ENCODE results near the gene TNRC6B. TPM values are rescaled to one million over a fixed set of nuclear protein-coding genes. Genes with fewer than 3 reads are reported as not detected.

TNRC6B gene
- total and polyA plus RNA-seq, 2 donors (not counting 1 experiment from before 2014, with no cell fraction given) = 5.7 to 17.8 TPM

GRCh38 chr22:40243891-40244290 is 66.2 kb downstream of the TNRC6B start:
- no peaks in the 10 kb centered on the region for H4K20me1 ChIP-seq (ENCODE audit: control insufficient read depth, extremely low read depth, insufficient read depth, low read length)
- H3K27ac ChIP-seq (ENCODE audit: insufficient read depth, low read length) = no peak overlapping the region
- no peak for DNase-seq (ENCODE audit: low read depth in 2 of 2)
- peaks cover 2% of the 10 kb centered on the region for H3K79me2 ChIP-seq (ENCODE audit: control insufficient read depth, insufficient read depth, low read length)
- H3K27me3 ChIP-seq (ENCODE audit: control insufficient read depth, insufficient read depth, low read length) = no peaks in the 10 kb centered on the region
- no peak overlapping the region for H3K4me2 ChIP-seq (ENCODE audit: extremely low read depth, insufficient read depth, low read length)
- no peak overlapping the region for H3K9ac ChIP-seq (ENCODE audit: insufficient read depth, low read length)
- H3K9me3 ChIP-seq (ENCODE audit: control insufficient read depth, insufficient read depth, low read depth, low read length) = no peaks in the 10 kb centered on the region
- peaks cover 4% of the 10 kb centered on the region for H3K36me3 ChIP-seq (ENCODE audit: control insufficient read depth, insufficient read depth, low read length)
- no peak overlapping the region for H3K4me3 ChIP-seq (replicated peaks in 1 of 4; ENCODE audit: control extremely low read depth in 1 of 4, insufficient read depth in 1 of 4, low read depth in 3 of 4, low read length in 4 of 4)
- TF ChIP-seq EZH2 (IDR thresholded peaks at IDR 0.05; ENCODE audit: low read length, missing control alignments) = no peak
- TF ChIP-seq, protein P1, sequence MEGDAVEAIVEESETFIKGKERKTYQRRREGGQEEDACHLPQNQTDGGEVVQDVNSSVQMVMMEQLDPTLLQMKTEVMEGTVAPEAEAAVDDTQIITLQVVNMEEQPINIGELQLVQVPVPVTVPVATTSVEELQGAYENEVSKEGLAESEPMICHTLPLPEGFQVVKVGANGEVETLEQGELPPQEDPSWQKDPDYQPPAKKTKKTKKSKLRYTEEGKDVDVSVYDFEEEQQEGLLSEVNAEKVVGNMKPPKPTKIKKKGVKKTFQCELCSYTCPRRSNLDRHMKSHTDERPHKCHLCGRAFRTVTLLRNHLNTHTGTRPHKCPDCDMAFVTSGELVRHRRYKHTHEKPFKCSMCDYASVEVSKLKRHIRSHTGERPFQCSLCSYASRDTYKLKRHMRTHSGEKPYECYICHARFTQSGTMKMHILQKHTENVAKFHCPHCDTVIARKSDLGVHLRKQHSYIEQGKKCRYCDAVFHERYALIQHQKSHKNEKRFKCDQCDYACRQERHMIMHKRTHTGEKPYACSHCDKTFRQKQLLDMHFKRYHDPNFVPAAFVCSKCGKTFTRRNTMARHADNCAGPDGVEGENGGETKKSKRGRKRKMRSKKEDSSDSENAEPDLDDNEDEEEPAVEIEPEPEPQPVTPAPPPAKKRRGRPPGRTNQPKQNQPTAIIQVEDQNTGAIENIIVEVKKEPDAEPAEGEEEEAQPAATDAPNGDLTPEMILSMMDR (conservative IDR thresholded peaks at IDR 0.05 in 1 of 2, IDR thresholded peaks at IDR 0.05 in 1 of 2; ENCODE audit: low read depth in 1 of 2, low read length in 2 of 2) = no peak
- H3K4me1 ChIP-seq (ENCODE audit: control insufficient read depth, extremely low read depth, insufficient read depth, low read length) = no peaks in the 10 kb centered on the region
- no peak overlapping the region for H2AFZ ChIP-seq (ENCODE audit: low read length)

GRCh38 chr22:40244586-40244985 is 66.9 kb downstream of the TNRC6B start:
- Histone ChIP-seq H3K79me2 (ENCODE audit: control insufficient read depth, insufficient read depth, low read length) (peaks cover 2% of the 10 kb centered on the region), H3K9me3 (ENCODE audit: control insufficient read depth, insufficient read depth, low read depth, low read length) (no peaks in the 10 kb centered on the region), H3K36me3 (ENCODE audit: control insufficient read depth, insufficient read depth, low read length) (peaks cover 4% of the 10 kb centered on the region), H3K27ac (ENCODE audit: insufficient read depth, low read length) (no peak overlapping the region), H2AFZ (ENCODE audit: low read length) (no peak overlapping the region), H3K4me3 (replicated peaks in 1 of 4; ENCODE audit: control extremely low read depth in 1 of 4, insufficient read depth in 1 of 4, low read depth in 3 of 4, low read length in 4 of 4) (no peak overlapping the region), H3K27me3 (ENCODE audit: control insufficient read depth, insufficient read depth, low read length) (no peaks in the 10 kb centered on the region), H3K9ac (ENCODE audit: insufficient read depth, low read length) (no peak overlapping the region), H3K4me1 (ENCODE audit: control insufficient read depth, extremely low read depth, insufficient read depth, low read length) (no peaks in the 10 kb centered on the region), H3K4me2 (ENCODE audit: extremely low read depth, insufficient read depth, low read length) (no peak overlapping the region), H4K20me1 (ENCODE audit: control insufficient read depth, extremely low read depth, insufficient read depth, low read length) (no peaks in the 10 kb centered on the region)
- no peak for DNase-seq (ENCODE audit: low read depth in 2 of 2)
- TF ChIP-seq, protein P1 (conservative IDR thresholded peaks at IDR 0.05 in 1 of 2, IDR thresholded peaks at IDR 0.05 in 1 of 2; ENCODE audit: low read depth in 1 of 2, low read length in 2 of 2) = no peak
- no peak for TF ChIP-seq EZH2 (IDR thresholded peaks at IDR 0.05; ENCODE audit: low read length, missing control alignments)

GRCh38 chr22:40247976-40248375 is 70.3 kb downstream of the TNRC6B start:
- Histone ChIP-seq H3K27me3 (ENCODE audit: control insufficient read depth, insufficient read depth, low read length) (no peaks in the 10 kb centered on the region), H3K4me1 (ENCODE audit: control insufficient read depth, extremely low read depth, insufficient read depth, low read length) (no peaks in the 10 kb centered on the region), H4K20me1 (ENCODE audit: control insufficient read depth, extremely low read depth, insufficient read depth, low read length) (no peaks in the 10 kb centered on the region), H3K36me3 (ENCODE audit: control insufficient read depth, insufficient read depth, low read length) (peaks cover 4% of the 10 kb centered on the region), H3K4me2 (ENCODE audit: extremely low read depth, insufficient read depth, low read length) (no peak overlapping the region), H3K9ac (ENCODE audit: insufficient read depth, low read length) (no peak overlapping the region), H2AFZ (ENCODE audit: low read length) (no peak overlapping the region), H3K9me3 (ENCODE audit: control insufficient read depth, insufficient read depth, low read depth, low read length) (no peaks in the 10 kb centered on the region), H3K4me3 (replicated peaks in 1 of 4; ENCODE audit: control extremely low read depth in 1 of 4, insufficient read depth in 1 of 4, low read depth in 3 of 4, low read length in 4 of 4) (no peak overlapping the region), H3K79me2 (ENCODE audit: control insufficient read depth, insufficient read depth, low read length) (no peaks in the 10 kb centered on the region), H3K27ac (ENCODE audit: insufficient read depth, low read length) (no peak overlapping the region)
- no peak for TF ChIP-seq EZH2 (IDR thresholded peaks at IDR 0.05; ENCODE audit: low read length, missing control alignments)
- TF ChIP-seq, protein P1 (conservative IDR thresholded peaks at IDR 0.05 in 1 of 2, IDR thresholded peaks at IDR 0.05 in 1 of 2; ENCODE audit: low read depth in 1 of 2, low read length in 2 of 2) = no peak
- no peak for DNase-seq (ENCODE audit: low read depth in 2 of 2)

All from fibroblast of lung (primary cell).